22Rv1 (cell line): ENCODE results near the gene TNNC2.

Experiments
- CTCF ChIP-seq: fragments of 450-650 bp; IDR thresholded peaks from 2 replicates; pipeline ENCODE4 v1.5.1; 2017; ENCODE audit warnings: mild to moderate bottlenecking
- ZFX ChIP-seq: fragments of 450-650 bp; IDR thresholded peaks from 2 replicates; pipeline ENCODE4 v1.6.1; 2017; ENCODE audit warnings: antibody characterized with exemption, borderline replicate concordance

- TF ChIP-seq CTCF = no peak
- no peak for TF ChIP-seq ZFX
These were observed 612 bp downstream of the TNNC2 start for GRCh38 chr20:45826381-45827019.
